ENCODE results near the gene ARMC5.
A peak's percentile ranks its signal among the peaks of the same experiment; 100 is the strongest.

DNA sequence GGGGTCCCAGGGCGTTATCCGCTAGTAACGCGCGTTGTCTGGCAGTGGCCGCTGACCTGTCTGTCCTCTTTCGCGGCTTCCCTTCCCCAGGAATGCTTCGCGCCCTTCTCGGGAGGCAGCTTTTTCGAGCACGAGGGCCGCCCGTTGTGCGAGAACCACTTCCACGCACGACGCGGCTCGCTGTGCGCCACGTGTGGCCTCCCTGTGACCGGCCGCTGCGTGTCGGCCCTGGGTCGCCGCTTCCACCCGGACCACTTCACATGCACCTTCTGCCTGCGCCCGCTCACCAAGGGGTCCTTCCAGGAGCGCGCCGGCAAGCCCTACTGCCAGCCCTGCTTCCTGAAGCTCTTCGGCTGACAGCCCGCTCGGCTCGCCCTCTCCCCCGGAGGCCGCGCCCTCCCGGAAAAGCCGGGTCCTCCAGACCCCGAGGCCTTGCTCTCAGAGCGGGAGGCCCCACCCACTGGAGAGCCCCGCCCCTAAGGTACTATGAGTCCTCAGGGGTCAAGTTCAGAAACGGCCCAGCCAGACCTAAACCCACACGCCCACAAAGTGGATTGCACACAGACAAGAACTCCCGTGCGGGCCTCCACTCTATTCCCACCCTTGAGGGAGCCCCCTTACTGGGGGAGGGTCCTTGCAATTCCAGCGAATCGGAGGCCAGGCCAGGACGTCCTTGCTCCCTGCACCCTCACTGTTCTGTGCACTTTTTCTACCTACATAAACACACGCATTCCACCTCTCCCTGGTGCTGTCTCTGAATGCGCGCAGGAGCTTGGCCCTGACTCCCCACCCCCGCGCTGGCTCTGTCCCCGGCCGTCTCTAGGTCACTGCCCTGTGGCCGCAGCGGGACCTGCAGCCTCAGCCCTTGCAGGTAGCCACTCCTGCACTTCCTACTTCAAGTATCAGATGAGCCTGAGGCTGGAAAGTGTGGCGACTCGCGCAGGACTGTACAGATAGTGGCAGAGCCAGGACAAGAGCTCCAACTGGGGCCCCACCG is 18.2 kb downstream of the ARMC5 start:
- peak in 1 of 3 experiments; percentile 12 for TF ChIP-seq CTCF (IDR thresholded peaks at IDR 0.05)
- no peak for TF ChIP-seq POLR2A (IDR thresholded peaks at IDR 0.05; ENCODE audit: low read depth)
- no peak for TF ChIP-seq POLR2AphosphoS5 (IDR thresholded peaks at IDR 0.05)

Data from esophagus muscularis mucosa (tissue), 3 donors.